ENCODE data around the gene FBXL16. TPM values are rescaled to one million over a fixed set of nuclear protein-coding genes. Genes with fewer than 3 reads are reported as not detected.
A peak's percentile ranks its signal among the peaks of the same experiment; 100 is the strongest.

FBXL16 gene
- total and polyA plus RNA-seq, 9 of the 15 experiments (the other 6 are each of a cell fraction or from before 2014, with no cell fraction given): 0.21 to 8.2 (median 1.7) TPM

DNA sequence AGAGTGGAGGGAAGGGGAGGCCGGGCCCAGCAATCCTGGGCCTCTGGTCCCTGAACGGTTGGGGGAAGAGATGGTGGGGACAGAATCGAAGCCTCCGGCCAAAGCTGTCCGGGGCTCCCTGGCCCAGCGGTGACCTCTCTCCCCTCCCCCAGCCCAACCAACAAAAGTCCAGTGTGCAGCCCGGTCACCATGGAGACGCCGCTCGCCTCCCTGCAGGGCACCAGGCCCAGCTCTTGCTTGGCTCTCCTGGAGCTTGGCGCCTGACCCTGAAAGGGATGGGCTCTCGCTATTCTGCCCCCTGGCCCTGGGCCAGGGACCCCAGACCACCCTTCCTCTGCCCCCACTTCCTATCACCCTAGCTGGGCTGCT lies 10.6 kb upstream of the FBXL16 start:
- Histone ChIP-seq H3K4me2 (ENCODE audit: insufficient read depth, low read length) (peak overlapping the region; percentile 77), H3K9me3 (replicated peaks; ENCODE audit: control insufficient read depth, insufficient read depth, low read depth, low read length) (no peaks in the 10 kb centered on the region), H2AFZ (ENCODE audit: low read depth, low read length) (0 out of 2 replicates have a peak overlapping the region, but pooled peaks have one; percentile 59), H3K4me1 (replicated peaks in 1 of 2; ENCODE audit: control insufficient read depth in 2 of 2, insufficient read depth in 2 of 2, low read length in 2 of 2) (peaks cover 12 to 85% of the 10 kb centered on the region in 2 experiments; a peak in 4 of 5 replicates), H4K20me1 (replicated peaks; ENCODE audit: control insufficient read depth, insufficient read depth, low read length) (no peaks in the 10 kb centered on the region; the same call in 1 of the 2 replicates), H3K79me2 (ENCODE audit: control insufficient read depth, insufficient read depth, low read length) (peaks cover 32% of the 10 kb centered on the region), H3K9me1 (ENCODE audit: control insufficient read depth, insufficient read depth, low read length) (peaks cover 3% of the 10 kb centered on the region), H3K27ac (ENCODE audit: extremely low read depth, low read depth, low read length) (peak overlapping the region; percentile 23; the same call in 1 of the 3 replicates), H3K9ac (ENCODE audit: insufficient read depth in 1 of 2, low read depth in 2 of 2, low read length in 2 of 2) (peak overlapping the region; percentile 42 to 92; a peak in 3 of 4 replicates), H3K27me3 (ENCODE audit: control insufficient read depth in 2 of 2, insufficient read depth in 2 of 2, low read length in 2 of 2) (no peaks in the 10 kb centered on the region), H3K4me3 (peak overlapping the region; percentile 68), H3K36me3 (ENCODE audit: control insufficient read depth, insufficient read depth, low read length) (peaks cover 19% of the 10 kb centered on the region; the same call in 2 of the 3 replicates)
- intact Hi-C loops (cut with micrococcal nuclease) (no loop called here), in situ Hi-C loops (cut with MboI) (loop anchor here (10.0 kb wide), 1 partner anchor 339 kb away; no protein-coding TSS in a partner anchor)
- ChIA-PET CTCF (ENCODE audit: low intra/inter-chr PET ratio) (no interaction called here), POLR2A (interaction anchor here (0.6 to 1.7 kb wide), 7 partner anchors 9 to 154 kb away, joined by 3 to 5 read pairs (median 3); partner anchors contain the start of genes CCDC78, CHTF18 and RPUSD1)
- ATAC-seq (no peak), DNase-seq (ENCODE audit: extremely low read depth in 1 of 4, low spot score in 3 of 4) (peak; percentile 34 to 72 (median 44)), FAIRE-seq (no peak)
- TF ChIP-seq MYNN (IDR thresholded peaks at IDR 0.05): peak; percentile 79; the same call in 1 of the 2 replicates
- no peak; the same call in 1 of the 2 replicates for TF ChIP-seq MYNN (CRISPR knock-in tag; IDR thresholded peaks at IDR 0.05)
- no peak for TF ChIP-seq ZNF668 (CRISPR knock-in tag; IDR thresholded peaks at IDR 0.05)
- 0 out of 2 replicates have a peak, but pooled peaks have one; percentile 4 for TF ChIP-seq RBFOX2 (IDR thresholded peaks at IDR 0.05; ENCODE audit: low read depth, low read length)
- peak; percentile 47; the same call in 1 of the 2 replicates for TF ChIP-seq ZBTB7A (IDR thresholded peaks at IDR 0.05; ENCODE audit: borderline replicate concordance, control insufficient read depth, low read depth, low read length)
- peak; percentile 34; the same call in 1 of the 2 replicates for TF ChIP-seq TAF15 (IDR thresholded peaks at IDR 0.05; ENCODE audit: low read depth, low read length)
- TF ChIP-seq NFIC (IDR thresholded peaks at IDR 0.05): peak; percentile 73
- 0 out of 2 replicates have a peak, but pooled peaks have one; percentile 38 for TF ChIP-seq POLR2A (conservative IDR thresholded peaks at IDR 0.05)
- TF ChIP-seq KAT8 (IDR thresholded peaks at IDR 0.05; ENCODE audit: low read depth): no peak
- no peak for TF ChIP-seq ZNF197 (CRISPR knock-in tag; IDR thresholded peaks at IDR 0.05; ENCODE audit: low read depth)
- TF ChIP-seq ETV6 (IDR thresholded peaks at IDR 0.05; ENCODE audit: borderline replicate concordance in 1 of 2, low read depth in 2 of 2, low read length in 1 of 2): no peak
- TF ChIP-seq ETV6 (CRISPR knock-in tag; IDR thresholded peaks at IDR 0.05; ENCODE audit: borderline replicate concordance): no peak
- TF ChIP-seq RBM22 (IDR thresholded peaks at IDR 0.05; ENCODE audit: low read depth, low read length, poor library complexity, severe bottlenecking): peak; percentile 42
- TF ChIP-seq, protein P1, sequence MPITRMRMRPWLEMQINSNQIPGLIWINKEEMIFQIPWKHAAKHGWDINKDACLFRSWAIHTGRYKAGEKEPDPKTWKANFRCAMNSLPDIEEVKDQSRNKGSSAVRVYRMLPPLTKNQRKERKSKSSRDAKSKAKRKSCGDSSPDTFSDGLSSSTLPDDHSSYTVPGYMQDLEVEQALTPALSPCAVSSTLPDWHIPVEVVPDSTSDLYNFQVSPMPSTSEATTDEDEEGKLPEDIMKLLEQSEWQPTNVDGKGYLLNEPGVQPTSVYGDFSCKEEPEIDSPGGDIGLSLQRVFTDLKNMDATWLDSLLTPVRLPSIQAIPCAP (CRISPR knock-in tag; IDR thresholded peaks at IDR 0.05; ENCODE audit: borderline replicate concordance): no peak
- TF ChIP-seq YY1 (IDR thresholded peaks at IDR 0.05; ENCODE audit: borderline replicate concordance in 1 of 3, control insufficient read depth in 1 of 3, extremely low read depth in 1 of 3, insufficient read depth in 3 of 3, insufficient read length in 1 of 3, insufficient replicate concordance in 2 of 3, low read depth in 1 of 3, low read length in 2 of 3): peak in 1 of 3 experiments; percentile 7
- TF ChIP-seq BRCA1 (IDR thresholded peaks at IDR 0.05): no peak
- TF ChIP-seq BRCA1 (CRISPR knock-in tag; IDR thresholded peaks at IDR 0.05): no peak
- BruUV-seq (replicated peaks): TSS peak; percentile 58
- WGBS (ENCODE audit: insufficient coverage, low coverage, missing lambda C conversion rate): 15% methylated on average over 12 of the region's 12 CpGs

All from K562 (cell line).